Midbrain (tissue), 1 donor: ENCODE results near the gene HELZ.
"Not testable (repeated sequence)": the region's sequence is repeated elsewhere in the genome, so short reads cannot be mapped to it uniquely, and the experiment has no call there.

Experiments used
- DNase-seq: peaks from one replicate; lab custom pipeline; 2025; lab: John Stamatoyannopoulos, UW

HELZ gene

DNA sequence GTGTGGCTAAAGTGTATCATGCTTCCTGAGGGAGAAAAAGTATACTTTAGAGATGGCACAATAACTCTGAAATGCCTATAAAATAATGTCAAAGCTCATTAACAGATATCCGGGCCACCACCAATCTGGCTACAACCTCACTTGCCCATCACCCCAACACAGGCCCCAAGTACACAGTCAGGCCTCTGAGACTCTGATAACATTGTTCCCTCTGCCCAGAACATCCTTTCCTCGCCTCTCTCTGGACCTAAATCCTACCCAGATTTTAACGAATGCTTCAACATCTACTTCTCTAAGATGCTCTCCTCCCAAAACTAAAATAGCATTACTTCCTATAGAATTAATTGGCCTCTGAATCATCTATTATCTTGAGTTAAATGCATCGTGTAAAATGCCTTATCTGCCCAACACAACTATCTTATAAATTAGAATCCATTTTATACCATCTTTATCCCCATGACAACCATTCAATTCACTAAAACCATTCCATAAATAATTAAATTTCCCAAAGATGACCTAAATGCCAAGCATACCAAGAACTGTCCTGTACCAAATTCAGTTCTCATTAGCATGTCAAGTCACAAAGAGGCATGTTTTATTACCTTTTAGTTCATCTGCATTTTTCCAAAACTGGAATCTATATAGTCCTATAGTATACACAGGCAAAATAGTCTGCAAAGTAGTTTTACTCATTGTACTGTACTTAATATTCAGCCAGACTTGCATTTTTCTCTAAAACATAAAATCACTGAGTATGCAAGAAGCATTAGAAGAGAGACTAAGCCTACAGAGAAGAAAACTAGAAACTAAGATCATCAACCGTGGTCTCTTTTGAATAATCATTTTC lies 15.7 kb downstream of the HELZ start:
- DNase-seq = no peak

DNA sequence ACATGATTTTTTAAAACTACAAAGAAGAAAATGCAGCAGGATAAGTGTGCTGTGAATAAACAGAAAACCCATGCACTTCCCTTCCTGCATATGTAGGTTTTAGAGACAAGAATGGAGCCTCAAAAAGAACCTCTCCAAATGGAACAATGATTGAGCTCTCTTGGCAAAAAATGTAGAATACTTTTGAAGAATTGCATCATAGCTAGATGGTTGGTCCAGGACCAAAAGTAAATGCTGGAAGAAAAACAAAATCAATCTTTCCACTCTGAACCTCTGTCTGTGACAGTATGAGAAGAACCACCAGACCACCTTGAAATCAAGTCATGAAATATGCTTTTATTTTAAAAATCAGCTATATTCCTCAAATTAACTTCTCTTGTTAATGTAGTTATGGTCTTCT lies 17.5 kb downstream of the HELZ start:
- no peak for DNase-seq

DNA sequence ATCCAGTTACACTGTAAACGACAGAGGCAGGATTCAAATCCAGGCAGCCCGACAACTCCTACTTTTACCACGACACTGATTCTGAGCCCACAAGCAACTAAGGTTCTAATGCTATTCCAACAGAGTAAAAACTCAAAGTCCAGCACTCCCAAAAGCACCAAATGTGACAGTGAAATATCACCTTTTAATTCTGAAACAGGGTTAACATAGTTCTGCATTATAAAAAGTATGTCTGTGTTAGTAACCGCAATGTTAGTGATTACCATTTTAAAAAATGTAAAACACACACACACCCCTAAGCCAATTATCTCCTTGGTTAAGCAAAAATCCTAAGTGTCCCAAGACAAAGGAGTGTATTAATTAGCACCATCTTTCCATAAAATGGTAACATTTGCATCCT lies 19.7 kb downstream of the HELZ start:
- no peak for DNase-seq

DNA sequence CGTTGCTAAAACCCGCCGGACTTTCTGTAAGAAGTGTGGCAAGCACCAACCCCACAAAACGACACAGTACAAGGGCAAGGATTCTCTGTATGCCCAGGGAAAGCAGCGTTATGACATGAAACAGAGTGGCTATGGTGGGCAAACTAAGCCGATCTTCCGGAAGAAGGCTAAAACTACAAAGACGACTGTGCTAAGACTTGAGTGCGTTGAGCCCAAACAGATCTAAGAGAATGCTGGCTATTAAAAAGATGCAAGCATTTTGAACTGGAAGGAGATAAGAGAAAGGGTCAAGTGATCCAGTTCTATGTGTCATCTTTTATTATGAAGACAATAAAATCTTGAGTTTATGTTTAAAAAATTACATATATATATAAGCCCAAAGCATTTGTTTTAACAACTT lies 20.3 kb downstream of the HELZ start:
- no peak for DNase-seq

DNA sequence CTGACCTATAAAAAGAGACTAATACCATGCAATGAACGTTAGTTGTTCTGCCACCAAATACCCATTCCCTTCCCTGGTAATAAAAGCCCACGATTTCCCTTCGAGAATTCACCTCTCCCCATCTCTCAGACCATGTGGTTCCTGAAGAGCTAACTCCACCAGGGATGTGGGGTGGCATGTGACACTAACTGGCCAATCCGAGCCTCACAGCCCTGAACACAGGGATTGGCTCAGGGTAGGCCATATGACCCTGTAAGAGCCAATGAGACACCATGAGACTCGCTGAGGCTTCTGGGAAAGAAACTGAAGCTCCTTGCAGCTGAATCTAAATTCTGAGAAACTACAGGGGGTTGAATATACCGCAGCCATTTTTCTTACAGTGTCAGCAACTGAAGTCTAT lies 21.1 kb downstream of the HELZ start:
- no peak for DNase-seq

DNA sequence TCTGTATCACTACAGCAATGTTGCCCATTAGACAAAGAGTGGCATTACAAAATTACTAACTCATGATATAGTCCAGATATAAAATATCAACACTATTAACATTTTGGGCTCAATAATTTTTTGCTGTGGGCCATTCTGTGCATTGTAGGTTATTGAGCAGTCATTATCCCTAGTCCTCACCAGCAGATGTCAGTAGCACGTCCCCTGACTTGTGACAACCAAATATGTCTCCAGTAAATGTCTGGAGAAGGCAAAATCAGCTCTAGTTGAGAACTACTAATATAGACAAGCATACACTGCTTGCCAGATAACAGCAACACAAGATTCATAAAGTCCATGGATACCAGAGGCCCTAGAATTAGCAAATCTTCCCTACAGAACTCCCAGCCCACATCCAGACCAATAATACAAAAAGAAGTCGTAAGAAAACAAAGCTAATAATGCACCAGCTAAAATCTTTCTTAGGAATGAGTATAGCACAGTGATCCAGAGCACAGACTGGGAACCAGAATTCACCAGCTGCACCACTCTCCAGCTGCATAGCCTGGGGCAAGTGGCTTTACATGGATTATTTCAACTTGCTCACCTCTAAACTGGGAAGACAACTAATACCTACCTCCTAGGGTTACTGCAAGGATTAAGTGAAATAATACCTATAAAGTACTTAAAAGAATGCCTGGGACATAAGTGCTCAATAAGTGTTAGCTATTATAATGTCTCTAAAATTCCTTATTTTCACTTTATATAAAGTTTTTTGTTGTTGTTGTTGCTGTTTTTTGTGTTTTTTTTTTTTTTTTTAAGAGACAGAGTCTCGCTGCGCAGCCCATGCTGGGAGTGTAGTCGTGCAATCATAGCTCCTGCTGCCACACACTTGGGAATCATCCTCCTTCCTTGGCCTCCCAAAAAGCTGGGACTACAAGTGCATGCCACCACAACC lies 23.7 kb downstream of the HELZ start:
- DNase-seq = peak; percentile 11

DNA sequence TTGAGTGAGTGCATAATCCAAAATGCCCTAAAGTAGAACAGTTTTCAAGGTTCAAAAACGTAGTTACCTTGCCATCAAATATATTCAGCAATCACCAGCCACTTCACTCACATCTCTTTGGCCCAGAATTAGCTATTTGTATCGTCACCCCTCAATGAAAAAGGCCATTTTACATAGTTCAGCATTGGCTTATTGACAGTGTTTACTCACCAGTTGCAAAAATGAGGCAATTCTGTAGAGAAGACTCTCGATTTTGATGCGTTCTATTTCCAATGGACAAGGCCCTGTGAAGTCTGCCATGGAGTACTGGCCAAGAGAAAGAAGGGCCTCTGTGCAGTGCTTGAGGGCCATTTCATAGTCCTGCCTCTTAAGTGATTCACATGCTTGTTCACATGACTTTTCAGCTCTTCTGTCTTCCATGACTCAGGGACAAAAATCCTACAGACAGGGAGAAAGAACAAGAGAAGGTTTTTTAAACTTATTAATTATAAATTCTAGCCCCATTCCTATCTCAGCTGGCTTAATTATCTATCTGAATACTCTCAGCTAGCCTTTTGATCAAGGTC lies 26.5 kb downstream of the HELZ start:
- DNase-seq = no peak

DNA sequence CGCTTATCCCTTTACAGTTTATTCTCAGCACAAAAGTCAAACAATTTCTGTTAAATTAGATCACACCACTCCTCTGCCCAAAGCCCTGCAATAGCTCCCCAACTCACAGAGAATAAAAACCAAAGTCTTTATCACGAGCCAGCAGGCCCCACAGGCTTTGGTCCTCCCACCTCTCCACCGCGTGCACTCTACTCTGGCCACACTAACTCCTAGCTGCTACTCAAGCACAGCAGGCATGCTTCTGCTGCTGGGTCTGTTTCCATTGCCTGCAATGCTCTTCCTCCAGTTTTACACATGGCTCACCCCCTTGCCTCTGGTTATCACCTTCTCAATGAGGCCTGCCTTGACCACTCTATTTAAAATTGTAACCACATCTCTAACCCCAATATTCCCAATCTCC lies 27.6 kb downstream of the HELZ start:
- no peak for DNase-seq

DNA sequence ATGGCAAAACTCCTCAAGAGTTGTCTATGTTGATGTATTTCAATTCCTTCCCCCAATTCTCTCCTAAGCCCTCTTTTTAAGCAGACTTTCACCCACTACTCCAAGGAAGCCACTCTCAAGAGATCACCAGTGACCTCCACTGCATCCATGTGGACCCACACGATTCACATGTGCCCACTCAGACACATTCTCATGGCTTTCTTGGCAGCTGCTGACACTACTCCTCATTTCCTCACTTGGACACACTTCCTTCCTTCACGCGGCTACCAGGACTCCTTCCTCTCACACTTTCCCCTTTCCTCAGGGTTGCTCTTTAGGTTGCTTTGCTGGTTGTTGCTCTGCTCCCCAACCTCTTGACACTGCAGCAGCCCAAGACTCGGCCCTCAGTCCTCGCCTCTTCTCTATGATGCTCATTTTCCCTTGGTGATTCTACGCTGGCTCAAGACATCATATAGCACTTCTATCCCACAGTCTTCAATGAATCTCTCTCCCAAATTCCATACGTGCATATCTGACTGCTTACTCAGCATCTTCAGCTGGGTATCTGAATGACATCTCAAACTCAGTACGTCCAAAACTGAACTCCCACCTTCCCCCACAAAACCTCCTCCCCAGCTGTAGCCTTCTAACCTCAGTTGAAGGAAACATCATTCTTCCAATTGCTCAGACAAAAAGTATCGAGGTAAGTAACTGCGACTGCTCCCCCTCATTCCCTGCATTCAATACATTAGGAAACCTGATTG lies 28.2 kb downstream of the HELZ start:
- no peak for DNase-seq

DNA sequence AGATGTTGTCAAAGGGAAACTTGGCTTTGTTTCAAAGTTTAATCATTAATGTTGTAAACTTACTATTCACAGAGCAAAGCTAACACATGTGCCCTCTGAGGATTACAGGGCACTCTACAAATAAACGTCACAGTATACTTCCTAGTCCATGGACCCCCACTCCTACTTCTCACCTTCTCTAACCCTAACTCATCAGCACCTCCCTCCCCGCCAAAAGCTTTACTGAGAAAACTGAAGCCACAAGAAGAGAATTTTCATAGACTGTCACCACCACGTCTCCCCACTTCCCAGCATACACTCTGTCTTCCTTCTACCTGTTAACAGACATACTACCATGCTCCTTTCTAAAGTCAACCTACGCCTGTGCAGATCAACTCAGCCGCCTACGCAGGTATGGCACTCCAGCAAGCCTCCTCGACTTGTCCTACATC lies 29.0 kb downstream of the HELZ start:
- no peak for DNase-seq

DNA sequence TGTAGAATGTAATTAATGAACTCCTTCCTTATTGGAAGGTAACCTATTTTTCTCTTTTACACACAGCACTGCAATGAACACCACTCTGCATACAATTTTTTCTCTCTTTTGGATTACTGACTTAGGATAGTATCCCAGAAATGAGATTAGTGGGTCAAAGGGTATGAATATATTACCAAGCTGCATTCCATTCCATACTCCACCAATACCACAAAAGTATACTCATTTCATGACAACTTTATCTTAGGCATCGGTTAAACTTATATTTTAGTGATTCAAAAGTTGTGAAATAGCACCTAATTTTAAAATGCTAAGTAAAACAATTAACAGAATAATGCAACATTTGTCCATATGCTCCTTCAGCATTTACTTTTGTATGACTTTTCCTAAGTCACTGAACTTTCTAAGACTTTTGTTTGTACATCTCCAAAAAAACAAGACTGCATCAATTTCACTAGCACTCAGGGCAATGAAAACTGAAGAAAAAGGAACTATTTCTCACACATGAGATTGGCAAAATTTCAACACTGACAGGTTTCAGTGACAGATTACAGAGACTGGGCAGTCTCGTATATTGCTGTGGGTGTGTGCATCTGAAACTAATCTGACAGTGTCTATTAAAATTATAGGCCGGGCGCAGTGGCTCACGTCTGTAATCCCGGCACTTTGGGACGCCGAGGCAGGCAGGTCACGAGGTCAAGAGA lies 32.1 kb downstream of the HELZ start:
- DNase-seq = no peak

DNA sequence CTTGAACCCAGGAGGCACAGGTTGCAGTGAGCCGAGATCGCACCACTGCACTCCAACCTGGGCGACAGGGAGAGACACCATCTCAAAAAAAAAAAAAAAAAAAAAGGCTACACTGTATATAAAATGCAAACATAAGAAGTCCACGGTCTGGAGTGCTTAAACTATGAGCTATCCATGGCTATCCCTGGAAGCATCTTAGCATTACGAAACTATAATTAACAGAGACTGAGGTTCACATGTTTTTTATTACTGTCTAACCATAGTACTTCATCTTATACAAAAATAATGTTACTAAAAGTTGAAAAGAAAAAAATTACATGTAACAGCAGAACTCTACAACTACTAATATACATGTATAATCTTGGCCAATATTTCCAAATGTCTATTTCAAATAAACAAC lies 32.8 kb downstream of the HELZ start:
- DNase-seq = no peak

DNA sequence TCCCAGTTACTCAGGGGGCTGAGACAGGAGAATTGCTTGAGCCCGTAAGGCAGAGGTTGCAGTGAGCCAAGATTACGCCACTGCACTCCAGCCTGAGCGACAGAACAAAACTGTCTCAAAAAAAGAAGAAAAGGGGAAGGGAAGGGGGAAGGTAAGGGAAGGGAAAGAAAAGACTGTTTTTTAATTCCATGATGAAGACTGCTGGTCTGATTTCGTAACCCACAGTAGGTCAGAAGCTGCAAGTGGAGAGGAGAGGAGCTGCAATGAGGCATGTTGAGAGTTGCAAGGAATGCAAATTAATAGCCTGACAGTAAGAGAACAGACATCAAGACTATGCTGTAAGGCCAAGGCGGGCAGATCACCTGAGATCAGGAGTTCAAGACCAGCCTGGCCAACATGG lies 33.3 kb downstream of the HELZ start:
- DNase-seq = no peak

DNA sequence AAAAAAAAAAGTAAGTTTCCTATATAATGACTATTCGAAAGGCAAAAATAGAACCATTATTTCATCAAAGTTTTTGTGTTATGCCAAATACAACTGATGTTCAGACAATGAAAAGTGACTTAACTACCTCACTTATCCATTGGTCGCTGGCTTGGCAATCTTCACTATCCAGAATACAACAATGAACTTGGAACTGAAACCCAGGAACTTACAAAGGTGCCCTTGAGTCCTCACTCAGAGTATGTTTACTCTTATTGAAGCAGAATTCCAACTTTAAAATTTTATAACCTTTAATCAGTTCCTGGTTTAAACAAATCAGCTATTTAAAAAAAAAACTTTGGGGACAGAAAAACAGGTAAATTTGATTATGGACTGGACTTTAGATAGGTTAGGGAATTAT lies 34.1 kb downstream of the HELZ start:
- no peak for DNase-seq

DNA sequence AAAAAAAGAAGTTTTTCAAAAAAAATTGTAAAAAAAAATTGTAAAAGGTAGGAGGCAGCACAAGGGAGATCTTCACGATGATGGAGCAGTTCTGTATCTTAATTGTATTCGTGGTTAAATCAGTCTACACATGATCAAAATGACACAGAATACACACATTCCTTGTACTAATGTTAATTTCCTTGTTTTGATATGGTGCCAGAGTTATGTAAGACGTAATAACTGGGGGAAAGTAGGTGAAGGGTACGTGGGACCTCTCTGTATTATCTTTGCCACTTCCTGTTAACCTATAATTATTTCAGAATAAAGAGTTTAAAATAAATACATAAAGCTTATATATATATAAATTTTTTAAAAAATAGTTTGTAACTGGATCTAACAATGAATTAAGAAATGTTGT lies 36.8 kb downstream of the HELZ start:
- no peak for DNase-seq

DNA sequence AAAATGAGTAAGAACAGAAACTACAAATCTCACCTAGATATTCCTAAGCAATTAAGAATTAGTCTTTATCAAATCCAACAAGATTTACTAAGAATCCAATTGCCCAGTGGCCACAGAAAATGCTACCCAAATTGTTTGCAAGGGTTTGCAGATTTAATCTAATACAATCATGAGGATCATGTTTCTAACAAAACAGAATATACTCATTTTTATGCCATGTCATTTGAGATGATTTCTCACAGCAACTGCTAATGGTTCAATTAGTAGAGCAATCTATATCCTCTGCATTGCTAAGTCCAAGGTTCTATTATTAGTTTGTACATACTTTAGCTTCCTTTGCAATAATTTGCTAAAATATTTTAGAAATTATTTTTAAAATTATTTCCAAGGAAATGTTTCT lies 41.2 kb downstream of the HELZ start:
- DNase-seq = no peak

DNA sequence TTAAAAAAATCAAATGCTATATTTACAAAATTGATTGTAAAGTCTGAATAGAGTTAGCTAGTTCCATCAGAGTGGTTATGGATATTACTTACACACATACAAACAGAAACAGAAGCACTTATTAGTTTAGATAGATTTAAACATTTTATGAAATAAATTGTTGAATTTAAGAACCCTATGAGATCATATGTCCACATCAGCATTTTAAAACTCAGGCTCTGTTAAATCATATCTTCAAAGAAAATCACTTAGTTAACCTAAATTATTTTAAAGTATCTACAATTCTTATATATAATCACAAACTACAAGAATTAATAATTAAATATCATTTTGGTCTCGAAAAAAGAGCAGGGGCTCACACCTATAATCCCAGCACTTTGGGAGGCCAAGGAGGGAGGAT lies 42.5 kb downstream of the HELZ start:
- DNase-seq = no peak

DNA sequence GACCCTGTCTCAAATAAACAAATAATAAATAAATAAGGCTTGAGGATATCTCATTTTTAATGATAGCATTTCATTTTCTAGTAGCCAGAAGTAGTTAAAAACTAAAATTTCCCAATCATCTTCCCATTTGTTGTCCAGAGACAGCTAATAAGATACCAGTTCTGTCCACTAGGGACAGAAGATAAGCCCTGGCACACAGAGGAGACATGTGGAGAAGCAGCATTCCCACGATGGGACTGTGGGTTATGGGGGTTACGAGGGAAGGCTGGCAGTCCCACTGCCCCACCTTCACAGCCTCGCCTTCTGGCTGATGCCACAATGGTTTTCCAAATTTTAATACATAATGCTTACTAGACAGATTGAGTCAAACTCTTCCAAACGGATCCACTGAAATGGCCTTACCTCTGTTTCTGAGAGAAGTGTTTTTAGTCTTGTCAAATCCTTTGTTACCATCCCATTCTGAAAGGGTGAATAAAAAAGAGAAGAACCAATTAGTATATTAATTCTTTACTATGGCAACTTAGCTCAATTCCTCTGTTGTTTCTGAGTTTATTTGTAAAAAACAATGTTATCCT lies 44.2 kb downstream of the HELZ start:
- DNase-seq = no peak

DNA sequence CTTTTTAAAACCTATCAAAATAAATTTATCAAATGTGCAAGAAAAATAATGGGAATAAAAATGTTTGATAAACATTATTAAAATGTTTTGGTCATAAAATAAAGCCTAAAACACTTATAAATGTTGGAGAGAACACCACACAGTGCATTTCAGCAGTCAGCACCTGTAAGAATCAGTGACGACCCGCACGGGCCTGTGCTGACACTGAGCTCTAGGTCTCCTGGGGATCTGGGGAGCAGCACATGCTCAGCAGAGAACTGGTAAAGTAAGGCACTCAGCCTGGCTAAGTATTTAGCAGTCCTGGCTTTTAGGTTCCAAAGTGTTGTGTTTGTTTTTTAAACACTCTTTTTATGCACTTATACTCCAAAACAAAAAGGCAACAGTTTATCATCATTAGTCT lies 46.9 kb downstream of the HELZ start:
- DNase-seq = no peak

DNA sequence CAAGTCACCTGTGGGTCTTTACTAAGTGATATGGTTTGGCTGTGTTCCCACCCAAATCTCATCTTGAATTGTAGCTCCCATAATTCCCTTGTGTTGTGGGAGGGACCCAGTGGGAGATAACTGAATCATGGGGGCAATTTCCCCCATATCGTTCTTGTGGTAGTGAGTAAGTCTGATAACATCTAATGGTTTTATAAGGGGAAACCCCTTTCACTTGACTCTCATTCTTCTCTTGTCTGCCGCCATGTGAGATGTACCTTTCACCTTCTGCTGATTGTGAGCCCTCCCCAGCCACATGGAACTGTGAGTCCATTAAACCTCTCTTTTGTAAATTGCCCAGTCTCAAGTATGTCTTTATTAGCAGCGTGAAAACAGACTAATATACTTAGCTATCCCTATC lies 48.0 kb downstream of the HELZ start:
- DNase-seq = not testable (repeated sequence)

DNA sequence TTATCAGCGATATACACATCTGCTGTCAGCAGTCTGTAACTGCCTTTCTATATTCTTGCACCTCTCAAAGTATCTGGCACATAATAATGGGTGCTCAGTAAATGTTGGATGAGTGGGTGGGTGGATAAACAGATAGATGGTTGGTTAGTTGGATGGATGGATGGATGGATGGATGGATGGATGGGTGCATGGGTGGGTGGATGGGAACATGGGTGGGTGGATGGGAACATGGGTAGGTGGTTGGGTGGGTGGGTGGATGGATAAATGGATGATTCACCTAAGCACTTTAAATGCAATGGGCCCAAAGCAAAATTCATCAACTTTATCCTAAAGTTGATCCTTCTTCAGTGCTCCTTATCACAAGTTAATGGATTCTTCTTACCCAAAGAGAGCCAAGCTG lies 48.6 kb downstream of the HELZ start:
- DNase-seq = no peak
